Central memory CD4-positive, alpha-beta T cell (primary cell): ENCODE measurements around the gene SFI1.
"Not testable (repeated sequence)": the region's sequence is repeated elsewhere in the genome, so short reads cannot be mapped to it uniquely, and the experiment has no call there.

Experiments used
- DNase-seq: peaks from one replicate; pipeline ENCODE4 v3.0.0; 2022

Gene SFI1

DNA sequence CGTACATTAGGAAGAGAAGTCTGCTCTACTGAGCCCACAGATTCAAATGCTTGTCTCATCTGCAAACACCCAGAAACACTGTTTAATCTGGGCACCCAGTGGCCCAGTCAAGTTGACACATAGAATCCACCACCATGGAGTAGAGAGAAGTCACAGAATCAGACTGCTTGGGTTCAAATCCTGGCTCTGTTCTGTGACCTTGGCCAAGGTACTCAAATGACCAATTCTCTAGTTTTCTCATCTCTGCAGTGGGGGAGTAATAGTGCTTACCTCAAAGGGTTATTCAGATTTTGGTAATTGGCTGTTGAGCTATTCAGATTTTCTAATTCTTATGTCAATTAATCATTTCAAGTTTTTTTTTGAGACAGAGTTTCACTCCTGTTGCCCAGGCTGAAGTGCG lies 93.8 kb downstream of the SFI1 start:
- DNase-seq: not testable (repeated sequence)

DNA sequence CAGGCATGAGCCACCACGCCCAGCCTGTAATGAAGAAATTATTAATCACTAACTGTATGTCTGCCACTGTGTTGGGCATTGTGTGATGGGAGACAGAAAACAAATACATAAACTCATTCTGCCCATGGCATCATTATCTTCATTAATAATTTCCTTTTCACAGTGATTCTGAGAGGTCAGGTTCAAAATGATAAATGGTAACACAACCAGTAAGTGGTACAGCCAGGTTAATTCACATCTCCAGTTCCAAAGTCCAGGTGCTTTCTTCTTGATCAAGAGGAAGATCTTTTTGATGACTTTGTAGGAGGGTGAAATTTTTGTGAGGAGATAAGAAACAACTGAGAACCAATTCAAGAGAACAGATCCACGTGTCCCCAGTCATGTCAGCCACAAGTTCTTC lies 98.9 kb downstream of the SFI1 start:
- DNase-seq: no peak

DNA sequence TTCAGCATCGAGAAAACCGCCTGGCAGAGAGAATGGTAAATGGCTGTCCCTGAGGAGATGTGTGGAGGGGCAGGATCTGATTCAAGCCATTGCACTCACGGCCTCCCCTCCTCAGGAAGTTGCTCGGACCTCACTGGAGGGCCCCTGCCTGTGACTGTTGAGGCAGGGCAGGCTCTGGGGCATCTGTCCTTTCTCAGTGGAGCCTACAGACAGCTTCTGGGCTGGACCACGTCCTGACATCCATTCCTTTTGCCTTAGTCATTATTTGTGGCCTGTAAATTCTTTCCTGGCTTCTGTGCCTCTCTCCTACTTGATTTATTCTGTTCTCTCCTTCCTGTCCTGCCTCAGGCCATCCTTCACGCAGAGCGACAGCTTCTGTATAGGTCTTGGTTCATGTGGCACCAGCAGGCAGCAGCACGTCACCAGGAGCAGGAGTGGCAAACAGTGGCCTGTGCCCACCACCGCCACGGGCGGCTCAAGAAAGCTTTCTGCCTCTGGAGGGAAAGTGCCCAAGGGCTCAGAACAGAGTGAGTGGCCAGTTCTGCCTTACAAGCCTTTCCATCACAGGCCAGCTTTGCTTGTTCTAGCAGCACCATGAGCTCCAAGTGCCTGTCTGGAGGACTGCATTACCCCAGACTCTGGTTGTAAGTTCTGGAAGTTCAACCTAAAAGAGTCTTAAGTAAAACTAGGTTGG lies 106.1 kb downstream of the SFI1 start:
- DNase-seq: no peak

DNA sequence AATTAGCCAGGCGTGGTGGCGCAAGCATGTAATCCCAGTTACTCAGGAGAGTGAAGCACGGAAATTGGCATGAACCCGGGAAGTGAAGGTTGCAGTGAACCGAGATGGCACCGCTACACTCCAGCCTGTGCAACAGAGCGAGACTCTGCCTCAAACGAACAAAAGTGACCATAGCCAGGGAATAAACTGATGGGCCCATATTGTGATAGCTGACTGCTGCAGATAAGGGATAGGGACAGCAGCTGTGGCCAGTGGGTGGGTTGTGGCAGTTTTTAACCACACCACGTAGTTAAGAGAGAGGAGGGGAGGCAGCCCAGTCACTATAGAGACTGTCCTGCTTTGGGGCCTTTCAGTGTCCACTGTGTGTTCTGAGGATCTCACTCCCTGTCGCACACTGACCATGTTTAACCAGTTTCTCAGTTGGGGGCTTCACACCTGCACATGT lies 106.8 kb downstream of the SFI1 start:
- DNase-seq: no peak

DNA sequence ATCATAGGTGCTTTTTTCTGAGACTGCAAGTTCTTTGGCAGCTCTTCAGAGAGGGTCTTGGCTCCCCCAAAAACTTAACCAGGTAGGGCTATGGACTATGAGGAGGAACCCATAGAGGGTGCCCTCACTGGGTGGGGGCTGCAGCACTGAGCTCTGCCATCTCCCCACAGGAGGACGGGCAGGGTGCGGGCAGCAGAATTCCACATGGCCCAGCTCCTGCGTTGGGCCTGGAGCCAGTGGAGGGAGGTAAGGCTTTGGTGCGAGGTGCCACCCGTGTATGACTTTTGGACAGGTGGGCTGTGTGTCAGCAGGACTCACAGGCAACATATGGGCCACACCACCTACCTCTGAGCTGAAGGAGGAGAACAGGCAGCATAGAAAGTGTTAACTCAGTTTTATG lies 107.2 kb downstream of the SFI1 start:
- DNase-seq: no peak

DNA sequence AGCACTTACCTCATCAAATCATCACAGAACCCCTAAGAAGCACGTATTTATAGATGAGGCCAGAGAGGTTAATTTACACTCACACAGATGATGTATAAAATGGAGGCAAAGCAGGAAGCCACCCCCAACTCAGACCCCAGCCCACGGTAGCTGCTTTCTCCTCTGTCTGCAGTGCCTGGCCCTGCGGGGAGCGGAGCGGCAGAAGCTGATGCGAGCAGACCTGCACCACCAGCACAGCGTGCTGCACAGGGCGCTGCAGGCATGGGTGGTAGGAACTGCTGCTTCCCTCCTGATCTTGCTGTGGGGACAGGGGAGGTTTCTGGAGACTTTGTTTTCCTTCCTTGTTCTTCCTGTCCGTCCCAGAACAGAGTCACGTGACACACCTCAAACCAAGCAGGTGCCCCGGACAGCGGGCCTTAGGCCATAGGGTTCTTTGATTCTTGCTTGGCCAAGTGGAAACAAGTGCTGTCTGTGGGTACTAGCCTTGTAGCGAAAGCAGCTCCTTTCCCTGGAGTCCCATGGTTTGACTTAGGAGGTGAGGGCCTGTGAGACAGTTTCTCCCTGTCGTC lies 107.9 kb downstream of the SFI1 start:
- DNase-seq: no peak

DNA sequence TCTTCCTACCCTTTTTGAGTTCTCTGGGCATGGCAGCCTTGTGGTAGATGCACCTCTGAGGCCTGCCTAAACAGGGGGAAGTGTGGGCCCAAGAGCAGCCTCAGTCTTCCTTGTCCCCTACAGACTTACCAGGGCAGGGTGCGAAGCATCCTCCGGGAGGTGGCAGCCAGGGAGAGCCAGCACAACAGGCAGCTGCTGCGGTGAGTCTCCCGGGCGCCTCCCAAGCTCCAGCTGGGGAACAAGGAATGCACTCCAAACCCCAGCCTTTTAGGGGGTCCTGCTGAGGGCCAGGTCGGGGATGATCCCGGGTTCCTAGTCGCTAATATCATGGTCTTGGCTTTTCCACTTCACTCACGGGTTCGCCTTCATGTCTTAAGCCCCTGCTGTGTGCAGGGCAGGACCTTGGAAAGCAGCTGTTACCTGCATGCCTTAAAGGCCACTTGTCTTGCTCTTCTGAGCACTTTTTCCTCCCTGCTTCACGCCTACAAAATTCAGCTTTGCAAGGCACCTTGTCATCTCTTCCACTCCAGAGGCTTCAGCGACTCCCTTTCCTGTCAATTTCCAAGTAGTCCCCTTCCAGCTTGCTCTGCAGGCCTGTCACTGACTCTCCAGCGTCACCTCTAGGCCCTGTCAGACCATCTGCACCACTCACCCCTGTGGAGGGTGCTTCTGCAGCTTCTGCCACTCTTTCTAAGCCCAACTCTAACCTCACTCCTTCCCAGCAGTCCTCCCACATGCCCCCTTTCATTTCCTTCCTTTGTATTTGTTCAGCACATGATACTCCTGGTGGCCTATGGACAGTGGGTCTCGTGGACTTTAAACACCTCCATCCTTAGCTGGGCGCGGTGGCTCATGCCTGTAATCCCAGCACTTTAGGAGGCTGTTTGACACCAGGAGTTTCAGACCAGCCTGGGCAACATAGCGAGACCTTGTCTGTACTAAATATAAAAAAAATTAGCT lies 108.7 kb downstream of the SFI1 start:
- DNase-seq: no peak

DNA sequence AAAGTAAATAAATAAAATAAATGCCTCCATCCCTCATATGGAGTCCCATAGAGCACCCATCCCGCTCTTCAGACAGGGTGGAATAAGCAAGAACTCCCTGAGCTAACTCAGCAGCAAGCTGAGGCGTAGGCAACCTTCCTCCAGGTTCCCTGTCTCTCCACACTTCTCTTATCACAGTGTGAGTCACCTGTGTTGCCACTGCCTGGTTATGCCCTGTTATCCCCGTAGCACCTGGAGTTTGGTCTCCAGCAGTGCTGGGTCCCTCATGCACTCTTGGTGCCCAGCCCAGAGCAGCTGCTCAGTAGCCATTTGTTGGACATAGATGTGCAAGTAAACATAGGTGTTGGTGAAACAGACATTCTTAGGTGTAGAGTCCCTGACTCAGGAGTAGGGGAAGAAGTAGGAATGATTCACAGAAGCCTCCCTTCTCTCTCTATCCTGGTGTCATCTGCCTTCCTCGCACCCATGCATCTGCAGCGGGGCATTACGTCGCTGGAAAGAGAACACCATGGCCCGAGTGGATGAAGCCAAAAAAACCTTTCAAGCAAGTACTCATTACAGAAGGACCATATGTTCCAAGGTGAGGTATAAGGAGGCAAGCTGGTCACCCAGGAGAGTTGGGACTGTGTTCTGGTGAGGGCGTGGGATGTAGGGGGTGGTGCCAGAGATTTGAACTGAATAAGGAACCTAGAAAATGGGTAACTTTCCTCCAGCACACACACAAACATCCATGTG lies 109.7 kb downstream of the SFI1 start:
- no peak for DNase-seq

DNA sequence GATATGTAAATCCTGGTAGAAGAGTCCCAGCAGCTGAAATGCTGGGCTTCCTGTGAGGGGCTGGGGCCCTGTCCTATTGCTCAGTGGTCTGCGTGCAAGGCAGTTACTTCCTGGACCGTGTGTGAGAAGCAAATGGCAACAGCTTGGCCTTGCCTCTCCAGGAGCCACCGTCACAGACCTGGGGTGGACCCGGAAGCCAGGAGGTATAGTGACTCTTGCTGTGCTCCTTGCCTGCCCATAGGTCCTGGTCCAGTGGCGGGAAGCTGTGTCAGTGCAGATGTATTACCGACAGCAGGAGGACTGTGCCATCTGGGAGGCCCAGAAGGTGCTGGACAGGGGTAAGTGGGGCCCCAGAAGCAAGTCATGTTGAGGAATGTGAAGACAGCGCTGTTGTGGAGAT lies 111.4 kb downstream of the SFI1 start:
- no peak for DNase-seq

DNA sequence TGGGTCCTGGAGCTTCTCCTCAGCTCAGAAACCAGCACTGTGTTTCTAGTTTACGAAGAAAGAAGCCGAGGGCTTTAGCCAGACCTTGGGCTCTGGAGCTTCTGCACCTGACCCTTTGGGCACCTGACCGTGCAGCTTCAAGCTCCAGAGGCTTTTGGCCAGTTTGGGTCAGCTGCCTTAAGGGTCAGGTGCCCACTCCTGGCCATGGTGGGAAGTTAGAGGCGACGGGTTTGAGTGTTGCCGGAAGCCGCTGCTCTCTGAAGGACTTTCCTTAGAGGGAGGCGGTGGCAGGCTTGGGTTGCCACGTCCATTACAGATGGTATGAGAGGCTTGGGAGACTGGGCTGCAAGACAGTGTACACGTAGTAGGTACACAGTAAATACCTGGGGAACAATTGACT lies 113.4 kb downstream of the SFI1 start:
- DNase-seq: no peak

DNA sequence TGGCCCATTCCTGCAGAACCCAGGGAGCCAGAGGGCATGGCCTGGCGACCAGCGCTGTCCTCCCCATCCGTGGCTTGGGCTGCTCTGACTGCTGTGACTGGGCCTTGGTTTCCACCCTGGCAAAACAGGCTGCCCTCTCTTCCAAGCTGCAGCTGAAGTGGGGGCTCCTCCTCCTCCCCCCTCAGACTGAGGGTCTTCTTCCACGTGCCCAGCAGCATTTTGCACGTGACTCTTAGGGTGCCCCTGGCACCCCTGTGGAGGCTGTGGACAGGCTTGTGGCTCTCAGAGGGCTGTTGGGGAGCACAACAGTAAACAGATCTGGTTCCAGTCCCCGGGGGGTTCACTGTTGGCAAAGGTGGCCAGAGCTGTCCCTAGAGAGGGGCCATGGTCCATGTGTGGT lies 114.3 kb downstream of the SFI1 start:
- DNase-seq: no peak

DNA sequence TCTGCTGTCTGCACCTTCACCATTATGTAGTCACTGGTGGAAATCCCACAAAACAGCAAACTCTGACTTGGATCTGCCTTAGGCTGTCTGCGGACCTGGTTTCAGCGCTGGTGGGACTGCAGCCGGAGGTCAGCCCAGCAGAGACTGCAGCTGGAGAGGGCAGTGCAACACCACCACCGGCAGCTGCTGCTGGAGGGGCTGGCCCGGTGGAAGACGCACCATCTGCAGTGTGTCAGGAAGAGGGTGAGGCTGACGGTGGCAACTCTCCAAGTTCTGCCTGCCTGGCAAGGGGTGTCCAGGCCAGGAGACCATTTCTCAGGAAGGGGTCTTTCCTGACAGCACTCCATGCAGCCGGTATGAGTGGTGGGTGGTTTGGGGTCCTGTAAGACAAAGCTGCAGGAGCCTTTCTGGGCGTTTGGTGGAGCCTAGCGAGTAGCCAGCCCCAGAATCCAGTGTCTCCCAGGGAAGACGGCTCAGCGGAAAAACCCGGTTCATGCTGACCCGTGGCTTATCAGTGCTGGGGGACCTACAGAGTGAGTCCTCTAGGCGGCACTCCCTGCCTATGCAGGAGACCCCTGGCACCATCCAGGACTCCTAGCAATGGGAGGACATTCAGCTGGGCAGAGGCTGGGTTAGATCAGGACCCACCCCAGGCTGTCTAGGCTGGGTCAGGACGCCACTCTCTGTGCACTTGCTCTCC lies 114.9 kb downstream of the SFI1 start:
- DNase-seq: no peak

DNA sequence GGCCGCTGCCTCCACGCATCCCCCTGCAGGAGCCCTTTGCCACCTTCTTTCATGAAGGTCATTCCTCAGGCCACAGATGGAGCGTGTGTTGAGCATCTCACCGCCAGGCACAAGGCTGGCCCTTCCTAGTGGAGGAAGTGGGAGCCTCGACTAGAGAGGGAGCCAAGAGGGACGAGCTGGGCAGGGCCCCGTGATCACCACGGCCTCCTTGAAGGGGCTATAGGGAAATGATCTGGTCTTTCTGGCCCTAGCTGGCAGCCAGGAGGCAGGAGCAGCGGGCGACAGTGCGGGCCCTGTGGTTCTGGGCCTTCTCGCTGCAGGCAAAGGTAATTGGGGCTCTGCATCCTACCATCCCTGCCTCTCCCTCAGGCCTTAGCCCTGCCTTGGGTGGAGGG lies 116.6 kb downstream of the SFI1 start:
- DNase-seq: no peak

DNA sequence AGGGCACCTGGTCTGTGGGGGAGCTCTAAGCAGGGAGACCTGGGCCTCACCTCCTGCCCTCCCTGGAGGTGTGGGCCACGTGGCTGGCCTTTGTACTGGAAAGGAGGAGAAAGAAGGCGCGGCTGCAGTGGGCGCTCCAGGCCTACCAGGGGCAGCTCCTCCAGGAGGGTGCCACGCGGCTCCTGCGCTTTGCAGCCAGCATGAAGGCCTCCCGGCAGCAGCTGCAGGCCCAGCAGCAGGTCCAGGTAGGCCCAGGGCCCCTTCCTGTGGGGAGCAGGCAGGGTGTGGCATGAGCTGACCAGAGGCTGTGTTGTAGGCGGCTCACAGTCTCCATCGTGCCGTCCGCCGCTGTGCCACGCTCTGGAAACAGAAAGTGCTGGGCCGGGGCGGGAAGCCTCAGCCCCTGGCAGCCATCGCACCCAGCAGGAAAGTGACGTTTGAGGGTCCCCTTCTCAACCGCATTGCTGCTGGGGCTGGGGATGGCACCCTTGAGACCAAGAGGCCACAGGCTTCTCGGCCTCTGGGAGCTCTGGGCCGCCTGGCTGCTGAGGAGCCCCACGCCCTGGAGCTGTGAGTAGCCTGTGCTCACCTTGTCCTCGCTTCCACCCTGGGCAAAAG lies 117.1 kb downstream of the SFI1 start:
- DNase-seq: no peak

DNA sequence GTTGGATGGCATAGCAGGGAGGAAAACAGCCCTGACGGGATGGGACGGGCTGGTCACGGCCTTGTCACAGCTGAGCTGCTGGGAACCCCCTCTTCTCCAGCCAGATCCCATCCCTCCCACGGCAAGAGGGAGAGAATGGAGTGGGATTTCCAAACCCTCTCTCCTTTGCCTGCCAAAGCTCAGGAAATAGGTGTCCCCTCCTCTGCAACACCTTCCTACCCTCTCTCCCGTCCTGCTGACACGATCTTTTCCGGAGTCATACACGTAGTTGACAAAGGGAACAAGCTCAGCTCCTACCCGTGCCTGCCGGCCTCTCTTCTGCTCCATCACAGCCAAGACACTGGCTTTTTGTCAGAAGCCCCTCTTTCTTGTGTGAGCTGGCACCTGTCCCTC lies 117.6 kb downstream of the SFI1 start:
- no peak for DNase-seq

DNA sequence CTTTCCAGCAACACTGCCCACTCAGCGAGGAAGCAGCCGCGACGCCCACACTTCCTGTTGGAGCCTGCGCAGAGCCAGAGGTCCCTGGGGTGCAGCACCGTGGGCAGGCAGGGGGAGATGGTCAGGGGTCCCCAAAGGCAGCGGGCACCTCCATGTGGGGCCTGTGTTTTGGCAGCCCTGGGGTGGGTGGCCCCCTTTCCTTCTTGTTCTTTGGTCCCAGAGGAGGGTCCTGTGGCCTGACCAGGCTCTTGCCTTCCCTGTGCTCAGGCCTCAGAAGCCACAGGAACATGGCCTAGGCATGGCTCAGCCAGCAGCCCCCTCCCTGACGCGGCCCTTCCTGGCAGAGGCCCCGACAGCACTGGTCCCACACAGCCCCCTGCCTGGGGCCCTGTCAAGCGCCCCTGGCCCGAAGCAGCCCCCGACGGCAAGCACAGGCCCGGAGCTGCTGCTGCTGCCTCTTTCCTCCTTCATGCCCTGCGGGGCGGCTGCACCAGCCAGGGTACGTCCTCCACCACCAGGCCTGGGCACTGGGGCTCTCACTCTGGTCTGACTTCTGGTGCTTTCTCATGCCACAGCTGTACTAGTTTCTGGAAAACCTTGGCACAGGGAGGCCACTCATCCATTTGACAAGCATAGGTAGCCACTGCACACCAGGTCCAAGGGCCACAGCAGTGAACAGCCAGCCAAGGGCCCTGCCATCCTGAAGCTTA lies 118.6 kb downstream of the SFI1 start:
- no peak for DNase-seq

DNA sequence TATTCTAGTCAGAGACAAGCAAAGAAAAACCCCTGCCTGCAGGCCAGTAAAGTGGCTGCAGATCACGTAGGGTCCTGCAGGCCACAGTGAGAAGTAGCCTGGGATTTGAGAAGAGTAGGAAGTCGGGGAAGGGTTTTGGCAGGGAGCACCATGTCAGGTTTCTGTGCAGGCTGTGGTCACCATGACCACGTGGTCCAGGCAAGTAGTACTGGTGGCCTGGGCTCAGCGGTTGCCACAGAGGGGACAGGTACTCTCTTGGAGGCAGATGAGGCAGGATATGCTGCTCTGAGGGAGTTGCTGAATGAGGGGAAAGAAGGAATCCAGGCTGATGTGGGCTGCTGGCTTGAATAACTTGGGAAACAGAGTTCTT lies 119.1 kb downstream of the SFI1 start:
- DNase-seq: no peak

DNA sequence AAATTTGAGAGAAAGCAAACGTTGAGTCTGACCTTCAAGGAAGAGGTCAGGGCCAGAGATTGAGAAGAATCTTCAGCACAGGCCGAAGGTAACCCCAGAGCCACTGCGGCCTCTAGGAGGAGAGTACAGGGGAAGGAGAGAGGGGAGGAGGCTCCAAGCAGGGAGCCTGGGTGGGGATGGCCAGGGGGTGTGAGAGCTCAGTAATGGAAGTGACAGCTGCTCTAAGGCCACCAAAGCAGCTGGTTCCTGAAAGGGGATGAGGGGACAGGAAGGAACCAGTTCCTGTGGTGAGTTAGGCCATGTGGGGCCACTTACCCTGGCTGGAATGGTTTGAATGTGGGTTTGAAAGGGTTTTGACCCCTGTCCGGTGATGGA lies 119.6 kb downstream of the SFI1 start:
- no peak for DNase-seq

DNA sequence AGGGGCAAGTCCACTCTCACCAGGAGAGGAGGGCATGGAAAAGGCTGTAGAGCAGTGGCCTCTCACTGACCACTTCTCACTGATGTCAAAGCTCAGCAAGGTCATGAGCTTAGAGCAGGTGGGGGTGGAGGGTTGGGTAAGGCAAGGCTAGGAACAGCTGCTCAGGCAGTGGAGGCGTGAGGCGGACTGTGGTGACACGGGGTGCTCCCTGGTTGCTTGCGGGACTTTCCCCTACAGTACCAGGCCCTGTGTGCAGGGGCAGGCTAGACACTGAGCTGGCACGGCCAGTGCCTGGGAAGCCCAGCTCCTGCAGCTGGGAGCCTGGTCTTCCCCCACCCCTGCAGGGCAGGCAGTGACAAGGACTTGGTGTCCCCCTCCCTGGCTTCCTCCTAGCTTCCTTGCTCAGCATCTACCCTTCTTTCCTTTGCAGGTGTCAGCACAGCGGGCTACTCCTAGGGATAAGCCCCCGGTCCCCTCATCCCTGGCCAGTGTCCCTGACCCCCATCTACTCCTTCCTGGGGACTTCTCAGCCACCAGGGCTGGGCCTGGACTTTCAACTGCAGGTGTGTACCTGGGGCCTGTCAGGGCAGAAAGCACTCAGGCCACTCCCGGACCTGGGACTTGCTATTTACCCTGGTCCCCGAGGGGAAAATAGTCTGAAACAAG lies 120.1 kb downstream of the SFI1 start:
- DNase-seq: no peak

DNA sequence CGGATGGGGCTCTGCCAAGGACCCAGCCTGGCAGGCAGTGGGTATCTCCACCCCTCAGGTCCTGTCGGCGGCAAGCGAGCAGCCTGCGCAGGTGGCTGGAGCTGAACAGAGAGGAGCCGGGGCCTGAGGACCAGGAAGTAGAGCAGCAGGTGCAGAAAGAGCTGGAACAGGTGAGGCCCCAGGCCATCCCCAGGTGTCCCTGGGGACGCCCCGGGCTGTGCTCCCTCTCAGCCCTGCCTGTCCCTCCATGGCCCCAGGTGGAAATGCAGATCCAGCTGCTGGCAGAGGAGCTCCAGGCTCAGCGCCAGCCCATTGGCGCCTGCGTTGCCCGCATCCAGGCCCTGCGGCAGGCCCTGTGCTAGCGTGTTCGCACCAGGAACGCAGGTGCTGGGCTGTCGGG lies 121.7 kb downstream of the SFI1 start:
- DNase-seq: no peak
